HG02885 (cell line): Measurements from ENCODE around the gene KCNN4.
"Not testable (repeated sequence)": the region's sequence is repeated elsewhere in the genome, so short reads cannot be mapped to it uniquely, and the experiment has no call there.

Source experiments
- ATAC-seq: cut with Tn5 transposase; IDR thresholded peaks from one replicate; pipeline ENCODE4 v1.9.1; 2021; ENCODE audit warnings: mild to moderate bottlenecking; ENCODE audit not compliant: unreplicated experiment, poor library complexity

The KCNN4 gene

DNA sequence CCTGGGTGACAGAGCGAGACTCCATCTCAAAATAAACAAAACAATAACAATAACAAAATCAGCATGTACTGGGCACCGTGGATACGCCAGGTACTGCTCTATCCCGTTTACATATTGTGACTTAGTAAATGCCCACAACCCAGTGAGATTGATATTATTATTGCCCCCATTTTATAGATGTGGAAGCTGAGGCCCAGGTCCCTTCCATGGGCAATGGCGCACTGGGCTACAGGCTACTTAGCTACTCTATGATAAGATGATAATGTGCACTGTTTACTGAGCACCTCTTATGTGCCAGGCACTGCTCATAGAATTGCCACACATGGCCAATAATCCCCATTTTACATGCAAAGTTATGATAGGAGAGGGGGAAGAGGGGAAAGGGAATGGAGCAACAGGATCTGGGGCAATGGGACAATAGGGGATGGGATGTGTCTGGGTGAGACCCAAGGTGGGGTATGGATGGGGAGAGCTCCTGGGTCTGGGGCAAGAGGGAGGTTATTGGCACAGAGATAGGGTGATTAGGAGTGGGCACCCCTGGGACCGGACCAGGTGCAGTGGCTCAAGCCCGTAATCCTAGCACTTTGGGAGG lies 5.4 kb downstream of the KCNN4 start:
- ATAC-seq: no peak

GRCh38 chr19:43774940-43775258 lies 5.9 kb downstream of the KCNN4 start:
- not testable (repeated sequence) for ATAC-seq

DNA sequence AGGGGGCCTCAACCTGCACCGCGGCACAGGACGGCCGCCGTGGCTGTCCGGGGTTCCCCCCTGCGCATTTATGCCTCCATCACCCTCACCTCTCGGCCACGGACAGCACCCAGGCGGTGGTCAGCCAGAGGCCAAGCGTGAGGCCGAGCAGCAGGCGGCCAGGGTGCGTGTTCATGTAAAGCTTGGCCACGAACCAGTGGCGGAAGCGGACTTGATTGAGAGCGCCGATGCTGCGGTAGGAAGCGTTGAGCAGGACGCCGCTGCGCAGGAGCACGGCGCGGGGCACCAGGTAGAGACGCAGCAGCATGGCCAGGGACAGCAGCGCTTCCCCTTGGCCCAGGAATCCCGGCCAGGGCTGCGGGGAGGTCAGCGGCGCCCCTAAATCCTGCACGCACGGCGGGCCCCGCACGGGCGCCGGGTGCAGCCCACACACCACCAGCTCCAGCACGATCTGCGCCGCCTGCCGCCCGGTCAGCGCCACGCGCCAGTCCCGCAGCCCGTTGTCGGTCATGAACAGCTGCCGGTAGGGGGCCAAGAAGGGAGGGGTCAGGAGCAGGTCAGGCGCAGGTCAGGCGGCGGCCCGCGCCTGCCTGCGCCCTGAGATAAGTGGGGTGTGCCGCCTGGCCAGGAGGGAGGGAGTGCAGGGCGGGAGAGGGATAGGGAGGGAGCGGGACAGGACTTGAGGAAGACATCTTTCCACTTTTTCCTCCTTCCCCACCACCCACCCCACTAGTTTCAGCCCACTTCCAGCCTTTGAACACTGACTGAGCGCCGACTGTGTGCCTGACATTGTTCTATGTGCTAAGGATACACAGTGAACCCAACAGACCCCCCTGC lies 6.5 kb downstream of the KCNN4 start:
- no peak for ATAC-seq

- ATAC-seq: no peak
Observed at GRCh38 chr19:43773725-43774102, 7.1 kb downstream of the KCNN4 start.

- no peak for ATAC-seq
Observed at GRCh38 chr19:43769256-43769655, 11.5 kb downstream of the KCNN4 start.

DNA sequence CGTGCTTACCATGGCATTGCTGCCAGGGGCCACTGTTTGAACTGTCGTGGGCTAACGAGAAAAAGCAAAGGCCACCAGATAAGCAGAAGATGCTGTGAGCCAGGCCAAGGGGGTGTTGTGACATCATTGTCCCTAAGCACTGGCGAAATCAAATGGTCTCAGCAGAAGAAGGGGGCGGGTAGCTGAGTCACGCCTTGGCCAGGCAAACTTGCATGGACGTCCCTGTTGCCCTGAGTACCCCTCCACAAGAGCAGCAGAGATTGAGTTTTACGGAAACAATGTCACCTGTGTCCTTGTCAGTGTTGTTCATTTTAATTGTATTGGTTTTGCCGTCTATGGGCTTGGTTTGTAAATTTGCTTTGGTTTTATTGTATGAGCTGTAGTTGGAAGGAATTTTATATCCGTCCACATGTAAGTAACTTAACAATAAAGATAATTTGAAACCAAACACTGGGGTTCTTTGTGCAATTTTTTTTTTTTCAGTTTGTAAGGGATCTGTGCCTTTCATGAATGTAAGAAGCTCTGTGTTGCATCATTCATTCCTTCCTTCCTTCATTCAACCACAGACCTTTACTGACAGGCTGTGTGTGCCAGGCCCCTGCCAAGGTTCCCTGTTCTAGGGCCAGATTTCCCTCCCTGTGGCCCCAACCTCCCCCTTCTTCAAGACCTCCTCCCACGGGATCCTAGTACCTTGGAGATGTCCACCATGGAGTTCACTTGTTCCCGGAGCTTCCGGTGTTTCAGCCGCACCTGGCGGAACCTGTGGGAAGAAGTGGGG lies 12.3 kb downstream of the KCNN4 start:
- no peak for ATAC-seq

- ATAC-seq: no peak
Observed at GRCh38 chr19:43767818-43768217, 13.0 kb downstream of the KCNN4 start.

GRCh38 chr19:43767316-43767715 lies 13.5 kb downstream of the KCNN4 start:
- no peak for ATAC-seq

DNA sequence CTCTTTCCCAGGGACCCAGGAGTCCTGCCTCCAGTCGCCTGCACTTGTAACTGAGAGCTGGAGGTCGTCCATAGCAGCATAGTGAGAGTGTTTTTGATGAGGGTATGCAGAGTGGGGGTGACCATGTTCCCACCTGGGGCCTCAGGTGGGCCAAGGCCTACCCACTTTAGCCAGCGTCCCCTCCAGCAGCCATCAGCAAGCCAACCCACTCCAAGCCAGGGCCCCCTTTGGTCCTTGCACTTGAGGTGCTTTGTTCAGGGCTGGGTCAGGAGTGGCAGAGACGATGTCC lies 14.1 kb downstream of the KCNN4 start:
- no peak for ATAC-seq

- ATAC-seq: peak; percentile 73
Observed at GRCh38 chr19:43765109-43765876, 15.5 kb downstream of the KCNN4 start.

GRCh38 chr19:43764684-43765083 lies 16.1 kb downstream of the KCNN4 start:
- not testable (repeated sequence) for ATAC-seq

DNA sequence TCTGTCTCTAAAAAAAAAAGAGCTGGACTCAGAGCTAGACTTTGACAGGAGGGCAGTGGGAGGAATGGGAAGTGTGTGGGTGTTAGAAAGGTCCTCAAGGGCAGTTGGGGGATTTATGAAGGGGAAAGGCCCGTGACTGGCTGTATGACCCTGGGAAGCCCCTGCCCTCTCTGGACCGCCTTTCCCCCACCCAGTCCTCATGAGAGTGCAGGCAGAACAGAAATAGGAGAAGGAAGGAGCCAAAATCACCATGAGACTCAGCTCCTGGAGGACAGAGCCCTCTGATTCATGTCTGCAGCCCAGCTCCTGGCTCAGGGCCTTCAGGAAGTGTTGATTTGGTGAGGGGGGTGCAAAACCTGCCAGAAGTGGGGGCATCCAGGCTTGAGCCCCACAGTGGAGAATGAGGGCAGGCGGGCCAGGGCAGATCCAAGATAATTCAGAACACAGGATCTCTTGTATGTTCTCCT lies 17.3 kb downstream of the KCNN4 start:
- no peak for ATAC-seq

GRCh38 chr19:43762814-43763213 lies 18.0 kb downstream of the KCNN4 start:
- no peak for ATAC-seq

- ATAC-seq: no peak
Observed at GRCh38 chr19:43760941-43761340, 19.8 kb downstream of the KCNN4 start.

- no peak for ATAC-seq
Observed at GRCh38 chr19:43759515-43759914, 21.3 kb downstream of the KCNN4 start.

GRCh38 chr19:43755256-43755801 lies 25.4 kb downstream of the KCNN4 start:
- ATAC-seq: peak; percentile 27

- ATAC-seq: peak; percentile 67
Observed at GRCh38 chr19:43754503-43755255, 26.1 kb downstream of the KCNN4 start, which contains the start of gene SMG9. Gene SMG9, minus strand, starts transcription at chr19:43754962. Its CDS starts 4,221 bp downstream, at chr19:43750741.

DNA sequence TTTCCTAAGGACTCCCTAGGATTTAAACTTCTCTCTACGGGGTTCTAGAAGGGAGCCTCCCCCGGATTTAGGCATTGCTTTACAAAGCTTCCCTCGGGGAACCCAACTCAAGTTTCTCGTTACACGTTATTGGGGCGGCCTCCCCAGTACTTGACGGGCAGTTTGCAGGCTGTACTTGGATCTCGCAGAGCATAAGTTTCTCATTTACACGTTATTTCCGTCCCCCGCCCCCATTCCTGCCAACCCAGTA lies 26.6 kb downstream of the KCNN4 start:
- ATAC-seq: no peak

DNA sequence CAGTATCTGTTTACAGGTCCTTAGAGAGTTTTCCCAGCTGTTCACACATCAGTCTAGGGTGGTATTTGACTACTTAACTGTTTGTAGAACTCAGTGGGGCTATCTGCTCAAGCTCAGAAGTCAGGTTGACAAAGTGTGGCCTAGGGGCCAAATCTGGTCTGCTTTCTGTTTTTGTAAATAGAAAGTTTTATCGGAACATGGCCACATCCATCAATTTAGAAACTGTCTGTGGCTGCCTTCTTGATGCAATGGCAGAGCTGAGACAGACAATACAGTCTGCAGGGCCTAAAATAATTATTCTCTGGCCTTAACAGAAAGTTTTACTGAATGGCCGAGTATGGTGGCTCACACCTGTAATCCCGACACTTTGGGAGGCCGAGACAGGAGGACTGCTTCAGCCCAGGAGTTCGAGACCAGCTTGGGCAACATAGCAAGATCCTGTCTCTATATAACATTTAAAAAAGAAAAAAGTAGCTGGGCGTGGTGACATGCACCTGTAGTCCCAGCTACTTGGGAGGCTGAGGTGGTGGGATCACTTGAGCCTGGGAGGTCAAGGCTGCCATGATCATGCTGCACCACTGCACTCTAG lies 28.4 kb downstream of the KCNN4 start:
- ATAC-seq: no peak
